AG04449 (cell line): ENCODE data around the gene BATF3.

ENCODE experiments used
- CTCF ChIA-PET: fragments of 350-600 bp; formaldehyde crosslinking; extraction: SDS; loops from one replicate; lab custom pipeline; 2021; ENCODE audit warnings: antibody characterized with exemption; lab: Yijun Ruan, JAX
- POLR2A ChIA-PET: fragments of 400-600, 350-600 bp; formaldehyde crosslinking; extraction: SDS; loops from one replicate; lab custom pipeline; 2020; ENCODE audit warnings: antibody characterized with exemption, inconsistent platforms; lab: Yijun Ruan, JAX
- DNase-seq: peaks from one replicate; pipeline ENCODE4 v3.0.0-alpha.2; 2010; ENCODE audit warnings: low read depth, low spot score
- H3K4me3 ChIP-seq: 2 replicates; pipeline ENCODE4 v1.5.1; 2011; ENCODE audit warnings: low read depth, mild to moderate bottlenecking, control low read depth, low read length
- CTCF ChIP-seq: IDR thresholded peaks from one replicate; pipeline ENCODE4 v1.5.1; 2011; ENCODE audit warnings: mild to moderate bottlenecking, moderate library complexity, low read length, control low read depth, inconsistent platforms; ENCODE audit not compliant: insufficient read depth; ENCODE audit errors: missing control alignments

Gene BATF3

GRCh38 chr1:212688341-212689047, 11.1 kb downstream of the BATF3 start:
- ChIA-PET CTCF (interaction anchor here (1.0 to 2.3 kb wide), 3 partner anchors 10 to 30 kb away, joined by 3 to 10 read pairs (median 5); no protein-coding TSS in a partner anchor), POLR2A (no interaction called here)
- no peak for TF ChIP-seq CTCF
- no peak for DNase-seq
- H3K4me3 ChIP-seq = no peak overlapping the region

- CTCF ChIA-PET = interaction anchor here (1.5 kb wide), 1 partner anchor 10 kb away, joined by 5 read pairs; no protein-coding TSS in a partner anchor
Measured at GRCh38 chr1:212687811-212688210, 11.8 kb downstream of the BATF3 start.

GRCh38 chr1:212686591-212686990, 13.0 kb downstream of the BATF3 start:
- TF ChIP-seq CTCF = no peak
- POLR2A ChIA-PET = no interaction called here
- CTCF ChIA-PET = interaction anchor here (1.2 kb wide), 1 partner anchor 63 kb away, joined by 3 read pairs; no protein-coding TSS in a partner anchor
- H3K4me3 ChIP-seq = no peak overlapping the region
- no peak for DNase-seq

More at GRCh38 chr1:212687811-212688210, 11.8 kb downstream of the BATF3 start:
- no peak for DNase-seq
- TF ChIP-seq CTCF = no peak
- no peak overlapping the region for H3K4me3 ChIP-seq
- POLR2A ChIA-PET = no interaction called here

- POLR2A ChIA-PET = no interaction called here
- no peak for DNase-seq
- TF ChIP-seq CTCF = no peak
- CTCF ChIA-PET = interaction anchor here (1.2 kb wide), 1 partner anchor 64 kb away, joined by 3 read pairs; no protein-coding TSS in a partner anchor
- no peak overlapping the region for H3K4me3 ChIP-seq
Measured at GRCh38 chr1:212686069-212686468, 13.6 kb downstream of the BATF3 start.

GRCh38 chr1:212685429-212685828, 14.2 kb downstream of the BATF3 start:
- ChIA-PET POLR2A (no interaction called here), CTCF (interaction anchor here (2.4 kb wide), 1 partner anchor 20 kb away, joined by 9 read pairs; no protein-coding TSS in a partner anchor)
- no peak for DNase-seq
- TF ChIP-seq CTCF = no peak
- H3K4me3 ChIP-seq = no peak overlapping the region

GRCh38 chr1:212684521-212685090, 15.0 kb downstream of the BATF3 start:
- no peak for TF ChIP-seq CTCF
- H3K4me3 ChIP-seq = no peak overlapping the region
- CTCF ChIA-PET = interaction anchor here (0.9 to 2.4 kb wide), 6 partner anchors 14 to 65 kb away, joined by 3 to 9 read pairs (median 4); no protein-coding TSS in a partner anchor
- DNase-seq = no peak
- POLR2A ChIA-PET = no interaction called here
